AG10803 (cell line): ENCODE data around the gene RELT.
"Not testable (repeated sequence)": the region's sequence is repeated elsewhere in the genome, so short reads cannot be mapped to it uniquely, and the experiment has no call there.

Experiments used
- DNase-seq: peaks from one replicate; pipeline ENCODE4 v3.0.0; 2010; ENCODE audit warnings: low read depth
- H3K4me3 ChIP-seq: 2 replicates; pipeline ENCODE4 v1.5.1; 2011; ENCODE audit warnings: mild to moderate bottlenecking, low read length, control low read depth
- CTCF ChIP-seq: conservative IDR thresholded peaks from 2 replicates; pipeline ENCODE4 v1.5.1; 2011; ENCODE audit warnings: mild to moderate bottlenecking, low read length, control low read depth, inconsistent platforms

RELT gene

GRCh38 chr11:73428227-73428626, 52.0 kb downstream of the RELT start:
- no peak for DNase-seq
- TF ChIP-seq CTCF = no peak

GRCh38 chr11:73428699-73429098, 52.5 kb downstream of the RELT start:
- no peak overlapping the region for H3K4me3 ChIP-seq
- TF ChIP-seq CTCF = no peak
- DNase-seq = no peak

More at GRCh38 chr11:73428227-73428626, 52.0 kb downstream of the RELT start:
- no peak overlapping the region for H3K4me3 ChIP-seq

GRCh38 chr11:73429121-73429750, 53.0 kb downstream of the RELT start:
- TF ChIP-seq CTCF = no peak
- H3K4me3 ChIP-seq = no peak overlapping the region
- peak; percentile 50 for DNase-seq

GRCh38 chr11:73430326-73430725, 54.1 kb downstream of the RELT start:
- DNase-seq = no peak
- TF ChIP-seq CTCF = no peak
- H3K4me3 ChIP-seq = no peak overlapping the region

GRCh38 chr11:73431396-73431795, 55.2 kb downstream of the RELT start:
- DNase-seq = no peak
- H3K4me3 ChIP-seq = no peak overlapping the region
- no peak for TF ChIP-seq CTCF

GRCh38 chr11:73436859-73437258, 60.7 kb downstream of the RELT start:
- not testable (repeated sequence) for DNase-seq

GRCh38 chr11:73439002-73439843, 63.0 kb downstream of the RELT start:
- peak; percentile 51 for DNase-seq
- no peak for TF ChIP-seq CTCF
- no peak overlapping the region for H3K4me3 ChIP-seq

More at GRCh38 chr11:73436859-73437258, 60.7 kb downstream of the RELT start:
- H3K4me3 ChIP-seq = not testable (repeated sequence)
